MCF 10A (cell line): ENCODE measurements around the gene DCLRE1B. TPM values are rescaled to one million over a fixed set of nuclear protein-coding genes. Genes with fewer than 3 reads are reported as not detected.

Source experiments
- Bru-seq: library from RNA; stranded (reverse); fragments of 400-500 nt; gene quantifications from one replicate; lab custom pipeline; 2021; lab: Mats Ljungman, UMichigan
- BruChase-seq, 2 experiments: library from RNA; stranded (reverse); fragments of 400-500 nt; gene quantifications; one replicate each; lab custom pipeline; 2021; lab: Mats Ljungman, UMichigan
- BruUV-seq: library from RNA; stranded (reverse); fragments of 400-500 nt; replicated peaks from 2 replicates; lab custom pipeline; 2021; lab: Mats Ljungman, UMichigan
- CTCF ChIA-PET: fragments of 300-600 bp; sonication (Branson Sonifier 250); formaldehyde crosslinking; extraction: SDS; loops from one replicate; lab custom pipeline; 2021; ENCODE audit warnings: antibody characterized with exemption, inconsistent platforms; lab: Yijun Ruan, JAX
- POLR2A ChIA-PET: fragments of 300-600, 350-650 bp; sonication (Branson Sonifier 250); formaldehyde crosslinking; extraction: SDS; loops from one replicate; lab custom pipeline; 2020; ENCODE audit warnings: antibody characterized with exemption, inconsistent platforms; lab: Yijun Ruan, JAX
- DNase-seq: peaks from one replicate; pipeline ENCODE4 v3.0.0-alpha.2; 2018; ENCODE audit not compliant: unreplicated experiment
- H3K27ac Mint-ChIP-seq: one replicate; pipeline ENCODE4 v1.8.0; 2022; ENCODE audit warnings: mild to moderate bottlenecking, low read depth, mixed read lengths; ENCODE audit not compliant: unreplicated experiment
- H3K27me3 Mint-ChIP-seq: one replicate; pipeline ENCODE4 v1.8.0; 2022; ENCODE audit warnings: mixed read lengths; ENCODE audit not compliant: insufficient read depth, unreplicated experiment
- H3K36me3 Mint-ChIP-seq: one replicate; pipeline ENCODE4 v1.8.0; 2022; ENCODE audit warnings: mild to moderate bottlenecking, moderate library complexity, mixed read lengths; ENCODE audit not compliant: insufficient read depth, unreplicated experiment
- H3K4me1 Mint-ChIP-seq: one replicate; pipeline ENCODE4 v1.8.0; 2022; ENCODE audit warnings: mixed read lengths; ENCODE audit not compliant: insufficient read depth, unreplicated experiment
- H3K4me3 Mint-ChIP-seq: one replicate; pipeline ENCODE4 v1.8.0; 2022; ENCODE audit warnings: mild to moderate bottlenecking, moderate library complexity, mixed read lengths; ENCODE audit not compliant: unreplicated experiment
- H3K9me3 Mint-ChIP-seq: one replicate; pipeline ENCODE4 v1.8.0; 2022; ENCODE audit warnings: mixed read lengths; ENCODE audit not compliant: unreplicated experiment
- intact Hi-C: fragments of 100-400 bp; cut with micrococcal nuclease; formaldehyde crosslinking; loops from 2 replicates; pipeline ENCODE4 v1.14.1; 2022
- long read RNA-seq: library from polyadenylated mRNA; stranded (forward); transcript quantifications from one replicate; pipeline ENCODE4 v2.0.0, GENCODE V29; 2022
- total RNA-seq: library from RNA; stranded (reverse); gene quantifications from 2 replicates; pipeline ENCODE4 v1.2.3, GENCODE V29; 2022
- TF ChIP-seq, protein P1 (sequence below): fragments of 200-600 bp; IDR thresholded peaks from one replicate; pipeline ENCODE4 v1.8.0; 2022; ENCODE audit warnings: antibody characterized with exemption, mild to moderate bottlenecking; ENCODE audit not compliant: unreplicated experiment

Gene DCLRE1B
- total RNA-seq (6.9 and 8.1 TPM in 2 replicates), Bru-seq, nascent RNA (percentile 57 among the genes with signal in this experiment), BruChase-seq, experiment 1, labeled RNA remaining after a 6-hour chase (percentile 61 among the genes with signal in this experiment), BruChase-seq, experiment 2, labeled RNA remaining after a 2-hour chase (percentile 77 among the genes with signal in this experiment)
- long read RNA-seq, transcript DCLRE1B-201 (4 exons, 3,940 nt) = major isoform, 10 of 22 reads
- long read RNA-seq, partial matches to known transcripts = 0 of 22 reads
- long read RNA-seq, other reads (novel, unspliced or antisense) = 8 of 22 reads

DNA sequence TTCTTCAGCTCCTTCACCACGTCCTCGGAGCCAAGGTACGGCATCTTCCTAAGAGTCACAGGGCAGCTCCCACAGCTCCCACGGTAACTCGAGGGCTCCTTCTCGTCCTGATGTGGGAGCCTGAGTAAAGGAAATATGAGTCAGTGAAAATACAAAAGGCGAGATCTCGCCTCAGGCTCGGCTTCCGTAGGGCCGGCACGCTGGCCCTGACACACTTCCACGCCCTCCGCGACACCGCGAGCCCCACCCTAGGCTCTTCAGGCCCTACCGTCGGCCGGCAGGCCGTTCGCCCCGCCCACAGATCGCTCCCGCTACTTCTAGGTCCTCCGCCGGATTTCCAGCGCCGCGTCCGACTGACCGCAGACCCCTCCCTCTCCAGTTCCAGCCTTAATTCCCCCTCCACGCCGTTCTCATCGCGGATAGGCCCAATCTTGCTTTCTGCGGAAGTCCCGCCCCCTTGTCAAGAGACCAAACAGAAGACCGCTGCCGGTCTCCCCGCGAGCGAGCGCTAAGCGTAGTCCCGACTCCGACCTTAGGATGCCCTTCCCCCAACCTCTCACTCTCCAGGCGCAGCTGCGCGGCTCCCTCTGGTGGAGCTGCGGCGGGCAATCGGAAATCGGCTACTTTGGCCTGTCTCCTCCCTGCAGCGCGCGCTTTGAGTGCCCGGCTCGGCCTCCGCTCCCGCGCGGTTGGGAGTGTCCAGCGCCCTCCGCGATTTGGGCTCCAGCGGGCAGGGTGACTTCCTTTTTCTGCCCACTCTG is at the start of gene DCLRE1B, which contains the start of gene AP4B1:
TSS of gene DCLRE1B (plus strand) at position 653 of the 761 bp plus-strand sequence. CDS start 261 bp downstream, outside the sequence.
TSS of gene AP4B1 (minus strand) at position 126 of the 761 bp plus-strand sequence. CDS start at position 44, 82 bp downstream.
- TF ChIP-seq, protein P1, sequence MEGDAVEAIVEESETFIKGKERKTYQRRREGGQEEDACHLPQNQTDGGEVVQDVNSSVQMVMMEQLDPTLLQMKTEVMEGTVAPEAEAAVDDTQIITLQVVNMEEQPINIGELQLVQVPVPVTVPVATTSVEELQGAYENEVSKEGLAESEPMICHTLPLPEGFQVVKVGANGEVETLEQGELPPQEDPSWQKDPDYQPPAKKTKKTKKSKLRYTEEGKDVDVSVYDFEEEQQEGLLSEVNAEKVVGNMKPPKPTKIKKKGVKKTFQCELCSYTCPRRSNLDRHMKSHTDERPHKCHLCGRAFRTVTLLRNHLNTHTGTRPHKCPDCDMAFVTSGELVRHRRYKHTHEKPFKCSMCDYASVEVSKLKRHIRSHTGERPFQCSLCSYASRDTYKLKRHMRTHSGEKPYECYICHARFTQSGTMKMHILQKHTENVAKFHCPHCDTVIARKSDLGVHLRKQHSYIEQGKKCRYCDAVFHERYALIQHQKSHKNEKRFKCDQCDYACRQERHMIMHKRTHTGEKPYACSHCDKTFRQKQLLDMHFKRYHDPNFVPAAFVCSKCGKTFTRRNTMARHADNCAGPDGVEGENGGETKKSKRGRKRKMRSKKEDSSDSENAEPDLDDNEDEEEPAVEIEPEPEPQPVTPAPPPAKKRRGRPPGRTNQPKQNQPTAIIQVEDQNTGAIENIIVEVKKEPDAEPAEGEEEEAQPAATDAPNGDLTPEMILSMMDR = peak; percentile 49
- H3K9me3 Mint-ChIP-seq = no peaks in the 10 kb centered on the region
- peak within 1 kb of the TSS; percentile 95 for H3K4me3 Mint-ChIP-seq
- intact Hi-C loops = loop anchor here (1.0 to 10.0 kb wide), 6 partner anchors 24 to 764 kb away; partner anchors contain the start of genes HIPK1, PHTF1 and RSBN1
- DNase-seq = peak; percentile 99
- H3K27me3 Mint-ChIP-seq = no peaks in the 10 kb centered on the region
- H3K4me1 Mint-ChIP-seq = no peaks in the 10 kb centered on the region
- POLR2A ChIA-PET = interaction anchor here (0.5 to 9.1 kb wide), 21 partner anchors 9 to 831 kb away, joined by 3 to 228 read pairs (median 4); partner anchors contain the start of genes DENND2C, HIPK1, LRIG2 and MAGI3
- H3K27ac Mint-ChIP-seq = peak within 1 kb of the TSS; percentile 94
- peaks cover 24% of the 10 kb centered on the region for H3K36me3 Mint-ChIP-seq
- no TSS peak for BruUV-seq
- CTCF ChIA-PET = interaction anchor here (0.6 to 3.5 kb wide), 16 partner anchors 9 to 152 kb away, joined by 3 to 48 read pairs (median 3); partner anchors contain the start of gene HIPK1

GRCh38 chr1:113855630-113856400 is 49.3 kb upstream of the DCLRE1B start:
- Mint-ChIP-seq H3K27ac (peak overlapping the region; percentile 19), H3K4me1 (peaks cover 12% of the 10 kb centered on the region), H3K4me3 (no peak overlapping the region), H3K9me3 (no peaks in the 10 kb centered on the region), H3K36me3 (no peaks in the 10 kb centered on the region), H3K27me3 (no peaks in the 10 kb centered on the region)
- no TSS peak for BruUV-seq
- TF ChIP-seq, protein P1 = no peak
- no peak for DNase-seq
- ChIA-PET CTCF (interaction anchor here (0.8 to 2.6 kb wide), 4 partner anchors 14 to 30 kb away, joined by 3 to 9 read pairs (median 4); no protein-coding TSS in a partner anchor), POLR2A (interaction anchor here (1.6 kb wide), 1 partner anchor 11 kb away, joined by 5 read pairs; no protein-coding TSS in a partner anchor)
- intact Hi-C loops = no loop called here

DNA sequence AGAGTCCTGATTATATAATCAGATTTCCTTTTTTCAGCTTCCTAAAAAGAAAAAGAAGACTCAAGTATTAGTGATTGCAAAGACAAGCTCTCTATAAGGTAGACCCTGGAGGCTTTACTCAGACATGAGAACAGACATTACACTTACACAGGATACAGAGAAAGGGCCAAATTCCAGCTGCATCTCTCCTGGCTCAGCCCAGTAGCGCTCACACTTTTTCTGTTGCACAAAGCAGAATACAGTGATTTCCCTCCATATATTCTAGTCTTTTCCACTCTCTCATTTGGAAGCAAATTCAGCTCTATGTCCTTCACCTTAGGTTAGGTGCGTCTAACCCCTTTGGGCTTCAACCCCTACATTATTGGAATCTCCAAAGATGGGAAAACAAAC is 48.7 kb upstream of the DCLRE1B start:
- H3K27me3 Mint-ChIP-seq = no peaks in the 10 kb centered on the region
- H3K9me3 Mint-ChIP-seq = no peaks in the 10 kb centered on the region
- POLR2A ChIA-PET = interaction anchor here (0.6 to 1.6 kb wide), 2 partner anchors 11 to 812 kb away, joined by 5 read pairs; no protein-coding TSS in a partner anchor
- peaks cover 18% of the 10 kb centered on the region for H3K4me1 Mint-ChIP-seq
- no peak overlapping the region for H3K4me3 Mint-ChIP-seq
- CTCF ChIA-PET = interaction anchor here (0.8 to 2.6 kb wide), 3 partner anchors 13 to 25 kb away, joined by 3 to 9 read pairs (median 5); no protein-coding TSS in a partner anchor
- intact Hi-C loops = no loop called here
- H3K27ac Mint-ChIP-seq = peak overlapping the region; percentile 19
- TF ChIP-seq, protein P1 = no peak
- H3K36me3 Mint-ChIP-seq = no peaks in the 10 kb centered on the region
- no peak for DNase-seq
- no TSS peak for BruUV-seq
